ENCODE data around the gene DTL.

Gene DTL

DNA sequence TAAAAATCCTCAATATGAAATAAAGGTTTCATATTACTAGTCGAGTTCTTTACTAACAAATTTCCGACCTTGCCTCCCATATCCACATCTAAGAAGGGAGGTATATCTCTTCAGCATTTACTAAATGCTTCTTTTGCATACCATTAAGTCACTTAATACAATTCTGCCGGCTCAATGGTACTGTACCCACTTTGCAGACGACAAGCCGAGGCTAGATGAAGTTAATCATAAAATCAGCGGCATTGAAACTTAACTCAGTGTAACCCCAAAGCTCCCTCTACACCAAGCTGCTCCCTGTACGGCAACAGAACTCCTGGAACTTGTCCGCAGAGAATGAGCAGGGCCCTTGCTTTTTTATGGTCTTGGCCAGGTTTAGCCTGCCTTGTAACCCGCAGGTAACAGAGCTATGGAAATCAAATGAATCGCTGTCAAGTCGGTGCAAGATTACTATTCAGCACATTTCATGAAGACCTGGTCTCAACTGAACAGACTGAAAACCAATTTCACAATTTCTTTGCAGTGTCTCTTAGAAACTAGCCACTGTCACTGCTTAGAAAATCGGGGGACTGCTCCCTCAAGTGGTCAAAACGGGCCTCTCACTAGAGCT is 929 bp upstream of the DTL start:
- Histone ChIP-seq H3K4me3 (peak overlapping the region; percentile 59 to 77 (median 72)), H3K27ac (peak overlapping the region; percentile 2 to 96 (median 85))

- Histone ChIP-seq H3K27ac (peak overlapping the region in 11 of 21 experiments; percentile 2 to 80 (median 39)), H3K4me3 (peak overlapping the region; percentile 59 to 77 (median 72))
These were observed 472 bp downstream of the DTL start for GRCh38 chr1:212035835-212036605.

GRCh38 chr1:212037900-212038299 is 2.4 kb downstream of the DTL start:
- H3K4me3 ChIP-seq: no peak overlapping the region
- no peak overlapping the region for H3K27ac ChIP-seq

GRCh38 chr1:212039622-212040021 is 4.1 kb downstream of the DTL start:
- no peak overlapping the region for H3K4me3 ChIP-seq
- H3K27ac ChIP-seq: no peak overlapping the region

GRCh38 chr1:212040629-212041412 is 5.3 kb downstream of the DTL start:
- Histone ChIP-seq H3K27ac (peak overlapping the region in 2 of 21 experiments; percentile 2 to 47), H3K4me3 (no peak overlapping the region)

GRCh38 chr1:212042436-212042835 is 6.9 kb downstream of the DTL start:
- no peak overlapping the region for H3K4me3 ChIP-seq
- no peak overlapping the region for H3K27ac ChIP-seq

DNA sequence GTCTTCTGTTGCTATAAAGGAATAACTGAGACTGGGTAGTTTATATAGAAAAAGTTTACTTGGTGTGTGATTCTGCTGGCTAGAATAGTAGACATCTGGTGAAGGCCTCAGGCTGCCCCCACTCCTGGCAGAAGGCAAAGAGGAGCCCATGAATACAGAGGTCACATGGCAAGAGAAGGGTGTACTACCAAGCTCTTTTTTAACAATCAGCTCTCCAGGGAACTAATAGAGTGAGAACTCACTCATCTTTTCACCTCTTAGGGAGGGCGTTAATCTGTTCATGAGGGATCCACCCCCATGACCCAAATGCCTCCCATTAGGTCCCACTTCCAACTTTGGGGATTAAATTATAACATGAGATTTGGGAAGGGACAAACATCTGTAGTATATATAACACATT is 9.3 kb downstream of the DTL start:
- Histone ChIP-seq H3K4me3 (no peak overlapping the region), H3K27ac (no peak overlapping the region)

DNA sequence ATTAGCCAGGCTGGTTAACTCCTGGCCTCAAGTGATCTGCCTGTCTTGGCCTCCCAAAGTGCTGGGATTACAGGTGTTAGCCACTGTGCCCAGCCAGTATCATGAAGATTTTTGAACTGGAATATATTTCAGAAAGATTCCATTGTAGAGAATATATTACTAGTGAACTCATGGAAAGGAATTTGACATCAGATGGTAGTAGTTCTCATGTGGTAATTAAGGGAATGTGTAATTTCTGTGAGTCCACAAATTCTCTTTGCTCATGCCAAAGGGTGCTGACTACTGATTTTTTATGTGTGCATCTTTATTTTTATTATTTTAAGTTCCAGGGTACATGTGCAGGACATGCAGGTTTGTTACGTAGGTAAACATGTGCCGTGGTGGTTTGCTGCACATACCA is 10.4 kb downstream of the DTL start:
- Histone ChIP-seq H3K27ac (no peak overlapping the region), H3K4me3 (no peak overlapping the region)

DNA sequence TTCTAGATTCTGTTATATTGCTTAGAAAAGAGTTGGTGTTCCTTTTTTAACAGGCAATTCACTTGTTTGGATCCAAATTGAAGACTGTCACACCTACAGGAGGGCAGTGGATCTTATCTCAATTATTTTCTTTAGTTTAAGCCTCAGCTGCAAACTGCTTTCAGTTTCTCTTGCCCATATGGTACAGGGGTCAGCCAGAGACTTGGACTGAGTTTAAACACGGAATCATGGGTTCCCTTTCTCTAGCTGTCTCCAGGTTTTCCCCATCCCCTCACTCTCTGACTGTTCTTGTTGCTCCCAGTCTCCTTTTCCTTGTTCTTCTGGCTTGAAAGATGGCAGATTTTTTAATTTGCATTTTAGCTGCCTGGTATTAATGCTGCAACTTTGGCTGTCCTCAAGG is 18.4 kb downstream of the DTL start:
- H3K27ac ChIP-seq: no peak overlapping the region
- no peak overlapping the region for H3K4me3 ChIP-seq

DNA sequence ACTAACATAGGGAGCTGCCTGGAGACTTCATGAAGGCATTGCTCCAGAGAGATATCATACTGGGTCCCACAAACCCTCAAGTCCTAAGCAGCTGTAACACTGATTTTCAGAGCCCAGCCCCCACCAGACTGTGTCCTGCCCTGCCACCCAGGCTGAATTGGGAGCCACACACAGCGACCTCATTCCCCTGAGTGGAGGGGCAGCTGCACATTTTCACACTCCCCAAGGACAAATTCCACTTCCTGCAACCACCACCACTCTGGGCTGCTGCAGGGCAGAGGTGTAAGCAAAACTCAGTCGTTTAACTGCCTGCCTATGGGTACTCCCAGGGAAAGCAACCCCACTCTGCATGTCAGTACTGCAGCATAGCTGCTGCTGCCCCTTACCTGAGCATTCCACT is 19.8 kb downstream of the DTL start:
- Histone ChIP-seq H3K4me3 (no peak overlapping the region), H3K27ac (no peak overlapping the region)

DNA sequence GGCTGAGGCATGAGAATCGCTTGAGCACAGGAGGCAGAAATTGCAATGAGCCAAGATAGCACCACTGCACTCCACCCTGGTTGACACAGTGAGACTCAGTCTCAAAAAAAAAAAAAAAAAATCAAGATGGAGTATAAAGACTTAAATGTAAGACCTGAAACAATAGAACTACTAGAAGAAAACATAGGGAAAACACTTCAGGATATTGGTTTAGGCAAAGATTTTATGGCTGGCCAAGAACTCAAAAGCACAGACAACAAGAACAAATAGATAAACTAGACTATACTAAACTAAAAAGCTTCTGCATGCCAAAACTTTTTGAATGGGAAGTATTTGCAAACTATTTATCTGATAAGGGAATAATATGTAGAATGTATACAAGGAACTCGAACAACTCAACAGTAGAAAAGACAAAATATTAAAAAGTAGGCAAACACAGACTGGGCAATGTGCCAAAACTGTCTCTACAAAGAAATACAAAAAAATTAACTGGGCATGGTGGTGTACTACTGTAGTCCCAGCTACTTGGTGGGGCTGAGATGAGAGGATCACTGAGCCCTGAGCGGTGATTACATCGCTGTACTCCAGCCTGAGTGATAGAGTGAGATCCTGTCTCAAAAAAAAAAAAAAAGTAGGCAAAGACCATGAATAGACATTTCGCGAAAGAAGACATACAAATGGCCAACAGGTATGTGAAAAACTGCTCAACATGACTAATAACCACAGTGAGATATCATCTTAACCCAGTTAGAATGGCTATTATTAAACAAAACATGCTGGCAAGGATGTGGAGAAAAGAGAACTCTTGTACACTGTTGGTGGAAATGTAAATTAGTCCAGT is 25.3 kb downstream of the DTL start:
- Histone ChIP-seq H3K27ac (no peak overlapping the region), H3K4me3 (no peak overlapping the region)

GRCh38 chr1:212062832-212063438 is 27.4 kb downstream of the DTL start:
- Histone ChIP-seq H3K27ac (no peak overlapping the region), H3K4me3 (no peak overlapping the region)

DNA sequence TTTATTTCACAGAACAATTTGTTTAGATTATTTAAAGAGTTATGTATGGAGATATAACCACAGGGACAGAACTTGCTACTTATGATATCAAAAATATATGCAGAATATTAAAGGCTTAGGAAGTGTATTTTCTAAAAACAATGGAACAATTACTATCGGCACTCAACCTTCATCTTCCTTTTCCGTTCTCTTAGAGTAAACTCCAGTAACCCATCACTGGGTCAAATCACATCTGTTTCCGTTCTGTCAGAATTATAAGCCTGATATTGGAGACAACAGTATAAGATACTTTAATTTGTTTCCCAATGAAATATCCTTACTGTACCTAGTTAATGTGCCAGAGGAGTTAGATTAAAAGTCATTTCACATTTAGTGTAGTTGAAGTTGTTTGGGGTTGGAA is 32.2 kb downstream of the DTL start:
- no peak overlapping the region for H3K4me3 ChIP-seq
- peak overlapping the region in 3 of 21 experiments; percentile 16 to 55 (median 37) for H3K27ac ChIP-seq

DNA sequence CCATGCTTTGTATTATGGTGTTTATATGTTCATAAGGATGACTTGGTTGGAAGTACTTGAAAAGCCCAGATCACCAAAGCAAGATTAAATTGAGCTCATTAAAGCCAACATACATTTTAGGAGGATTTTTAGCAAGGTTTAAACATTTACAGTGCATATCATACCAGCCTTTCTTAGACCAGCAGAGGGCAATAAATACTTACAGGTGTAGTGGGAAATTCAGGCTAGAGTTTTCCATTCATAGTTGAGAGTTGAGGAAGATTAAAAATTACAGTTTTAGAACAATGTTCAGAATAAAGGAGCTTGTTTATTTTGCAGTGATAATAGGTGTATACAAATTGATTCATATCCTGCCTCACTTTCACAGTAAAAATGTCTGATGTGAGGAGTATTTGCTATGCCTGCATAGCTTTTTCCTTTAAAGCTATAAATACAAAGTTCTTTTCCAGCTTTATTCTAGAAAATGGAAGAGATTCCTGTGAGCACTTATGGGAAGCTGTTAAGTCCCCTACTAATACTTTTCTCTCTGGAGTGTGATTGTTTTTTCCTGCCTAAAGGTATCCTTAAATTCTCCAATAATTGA is 35.3 kb downstream of the DTL start:
- no peak overlapping the region for H3K4me3 ChIP-seq
- peak overlapping the region in 1 of 21 experiments; percentile 13 for H3K27ac ChIP-seq

GRCh38 chr1:212072047-212072446 is 36.5 kb downstream of the DTL start:
- no peak overlapping the region for H3K27ac ChIP-seq

DNA sequence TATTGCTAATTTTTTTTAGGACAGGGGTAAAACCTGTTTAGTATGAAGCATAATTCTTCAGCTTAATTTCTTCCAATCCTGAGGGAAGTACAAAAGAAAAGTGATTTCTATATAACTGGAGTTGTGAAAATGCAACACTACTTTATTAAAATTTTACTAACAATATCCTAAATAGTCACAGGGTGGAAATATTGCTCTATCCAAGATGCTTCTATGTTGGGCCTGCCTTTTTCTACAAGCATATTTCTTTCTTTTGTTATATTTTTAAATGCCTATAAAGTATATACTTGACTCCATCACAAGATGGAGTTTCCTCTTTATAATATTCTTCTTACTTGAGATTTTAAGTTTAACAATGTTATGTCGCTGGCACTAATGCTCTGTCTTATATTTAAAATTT is 37.9 kb downstream of the DTL start:
- Histone ChIP-seq H3K27ac (no peak overlapping the region), H3K4me3 (no peak overlapping the region)

More at GRCh38 chr1:212072047-212072446, 36.5 kb downstream of the DTL start:
- no peak overlapping the region for H3K4me3 ChIP-seq

DNA sequence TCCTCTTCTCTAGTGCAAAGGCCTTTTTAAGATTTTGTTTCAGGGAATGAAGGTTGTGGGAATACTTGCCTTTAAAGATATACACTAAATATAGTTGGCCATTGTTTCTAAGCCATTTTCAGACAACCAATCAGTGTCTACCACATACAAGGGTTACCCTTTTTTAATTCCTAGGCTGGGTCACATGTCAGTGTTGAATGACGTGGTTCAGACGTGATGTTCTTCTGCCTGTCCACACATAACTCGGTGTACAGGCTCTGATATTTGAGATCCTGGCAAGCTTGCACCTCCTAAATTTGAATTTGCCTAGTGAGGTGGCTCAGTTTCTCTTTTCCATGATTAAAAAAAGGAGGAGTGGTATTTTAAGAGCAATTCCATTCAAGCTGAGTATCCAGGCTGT is 38.8 kb downstream of the DTL start:
- Histone ChIP-seq H3K27ac (no peak overlapping the region), H3K4me3 (no peak overlapping the region)

DNA sequence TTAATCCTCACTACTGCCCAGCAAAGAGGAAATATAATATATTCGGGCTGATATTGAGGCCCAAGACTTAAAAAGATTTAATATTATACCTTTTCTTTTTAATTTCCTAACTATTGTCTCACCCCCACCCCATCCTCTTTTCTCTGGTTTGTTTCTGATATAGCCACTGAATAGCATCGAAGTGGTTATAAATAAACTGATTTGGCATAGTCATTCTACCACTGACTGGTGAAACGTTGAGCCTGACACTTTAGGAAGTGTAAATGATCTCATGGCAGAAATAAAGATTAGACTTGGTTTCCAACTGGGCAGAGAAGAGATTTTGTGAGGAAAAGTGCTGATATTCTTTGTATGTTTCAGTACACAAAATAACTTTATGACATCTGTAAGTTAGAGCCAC is 39.3 kb downstream of the DTL start:
- no peak overlapping the region for H3K4me3 ChIP-seq

DNA sequence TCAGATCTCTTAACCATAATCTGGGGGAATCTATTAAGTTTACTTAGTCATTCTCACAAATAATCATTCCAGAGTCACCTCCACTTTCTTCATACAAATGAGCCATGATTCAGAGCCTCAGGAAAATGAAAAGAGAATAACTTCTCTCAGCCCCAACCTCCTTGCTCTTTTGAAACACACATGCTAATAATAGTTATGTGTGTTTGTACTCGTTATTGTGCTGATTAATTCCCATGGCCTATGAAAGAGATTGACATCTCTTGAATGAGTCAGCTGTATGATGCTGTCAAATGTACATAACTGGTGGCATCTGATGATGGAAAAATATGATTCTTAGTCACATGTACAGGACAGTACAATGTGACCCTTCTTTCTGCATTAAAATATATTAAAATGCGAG is 41.5 kb downstream of the DTL start:
- Histone ChIP-seq H3K27ac (no peak overlapping the region), H3K4me3 (no peak overlapping the region)

More for the DNA sequence above, 39.3 kb downstream of the DTL start:
- no peak overlapping the region for H3K27ac ChIP-seq

Data from skin epidermis (tissue), 12 donors.